HL-60 (cell line): ENCODE measurements around the gene ACOXL.

Experiments used
- DNase-seq, 2 experiments: peaks; one replicate each; pipeline ENCODE4 v3.0.0-alpha.2; 2010 to 2020; ENCODE audit warnings: low read depth in 1 of 2, low spot score in 1 of 2
- H3K27ac ChIP-seq: fragments of 250-450 bp; sonication (Bioruptor Pico); replicated peaks from 2 replicates; pipeline ENCODE4 v1.5.1; 2020; ENCODE audit warnings: mild to moderate bottlenecking, moderate library complexity
- H3K27me3 ChIP-seq: fragments of 250-450 bp; sonication (Bioruptor Pico); 2 replicates; pipeline ENCODE4 v1.5.1; 2021; ENCODE audit warnings: mild to moderate bottlenecking, moderate library complexity; ENCODE audit not compliant: insufficient read depth, poor library complexity, severe bottlenecking
- H3K4me3 ChIP-seq: replicated peaks from 2 replicates; pipeline ENCODE4 v1.5.1; 2011; ENCODE audit warnings: mild to moderate bottlenecking, control low read depth, low read length; ENCODE audit not compliant: insufficient read depth
- GABPA ChIP-seq: IDR thresholded peaks from 2 replicates; pipeline ENCODE4 v1.6.1; 2012; ENCODE audit warnings: low read depth
- POLR2AphosphoS5 ChIP-seq: IDR thresholded peaks from 2 replicates; pipeline ENCODE4 v1.6.1; 2012; ENCODE audit warnings: low read depth
- REST ChIP-seq: IDR thresholded peaks from 2 replicates; pipeline ENCODE4 v1.6.1; 2012; ENCODE audit warnings: low read depth; ENCODE audit not compliant: insufficient replicate concordance
- SPI1 ChIP-seq: IDR thresholded peaks from 2 replicates; pipeline ENCODE4 v1.6.1; 2012; ENCODE audit warnings: low read depth, mild to moderate bottlenecking, borderline replicate concordance
- TF ChIP-seq, protein P1 (sequence below): IDR thresholded peaks from one replicate; pipeline ENCODE4 v1.5.1; 2011; ENCODE audit warnings: low read length, control low read depth, inconsistent platforms; ENCODE audit not compliant: insufficient read depth

ACOXL gene

DNA sequence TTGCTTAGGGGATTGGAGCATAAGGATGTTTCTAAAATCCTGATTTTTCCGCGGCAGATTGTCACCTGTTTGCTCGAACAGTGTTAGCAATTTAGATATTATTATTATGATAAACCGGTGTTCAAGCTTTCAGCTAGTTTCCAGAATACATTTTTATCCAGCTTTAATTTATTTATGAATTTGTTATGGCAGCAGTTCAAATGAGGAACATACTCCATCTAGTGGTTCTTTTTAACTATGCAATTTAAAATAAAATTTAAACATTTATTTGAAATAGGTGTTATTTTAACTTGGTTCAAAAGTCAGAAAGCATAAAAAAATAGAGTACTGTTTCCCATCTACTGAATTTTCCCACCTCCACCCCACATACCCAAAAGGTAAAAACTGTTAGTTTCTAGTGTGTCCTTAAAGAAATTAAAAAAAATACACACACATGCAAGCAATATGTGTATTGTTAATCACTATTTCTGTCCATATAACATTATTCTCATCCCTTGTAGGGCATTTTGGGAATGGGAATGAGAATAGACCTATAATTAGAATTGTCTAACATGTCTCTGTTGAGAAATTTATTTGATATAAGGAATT lies 23.2 kb downstream of the ACOXL start:
- Histone ChIP-seq H3K27ac (no peak overlapping the region), H3K4me3 (no peak overlapping the region), H3K27me3 (no peaks in the 10 kb centered on the region)
- no peak for DNase-seq
- TF ChIP-seq, protein P1, sequence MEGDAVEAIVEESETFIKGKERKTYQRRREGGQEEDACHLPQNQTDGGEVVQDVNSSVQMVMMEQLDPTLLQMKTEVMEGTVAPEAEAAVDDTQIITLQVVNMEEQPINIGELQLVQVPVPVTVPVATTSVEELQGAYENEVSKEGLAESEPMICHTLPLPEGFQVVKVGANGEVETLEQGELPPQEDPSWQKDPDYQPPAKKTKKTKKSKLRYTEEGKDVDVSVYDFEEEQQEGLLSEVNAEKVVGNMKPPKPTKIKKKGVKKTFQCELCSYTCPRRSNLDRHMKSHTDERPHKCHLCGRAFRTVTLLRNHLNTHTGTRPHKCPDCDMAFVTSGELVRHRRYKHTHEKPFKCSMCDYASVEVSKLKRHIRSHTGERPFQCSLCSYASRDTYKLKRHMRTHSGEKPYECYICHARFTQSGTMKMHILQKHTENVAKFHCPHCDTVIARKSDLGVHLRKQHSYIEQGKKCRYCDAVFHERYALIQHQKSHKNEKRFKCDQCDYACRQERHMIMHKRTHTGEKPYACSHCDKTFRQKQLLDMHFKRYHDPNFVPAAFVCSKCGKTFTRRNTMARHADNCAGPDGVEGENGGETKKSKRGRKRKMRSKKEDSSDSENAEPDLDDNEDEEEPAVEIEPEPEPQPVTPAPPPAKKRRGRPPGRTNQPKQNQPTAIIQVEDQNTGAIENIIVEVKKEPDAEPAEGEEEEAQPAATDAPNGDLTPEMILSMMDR = peak; percentile 9
- TF ChIP-seq POLR2AphosphoS5 (no peak), SPI1 (no peak), REST (no peak), GABPA (no peak)

GRCh38 chr2:110759411-110759810 lies 27.0 kb downstream of the ACOXL start:
- H3K27me3 ChIP-seq = no peaks in the 10 kb centered on the region
- H3K4me3 ChIP-seq = no peak overlapping the region
- H3K27ac ChIP-seq = no peak overlapping the region
- TF ChIP-seq REST (no peak), SPI1 (no peak), POLR2AphosphoS5 (no peak), GABPA (no peak)
- TF ChIP-seq, protein P1 = no peak
- no peak for DNase-seq

GRCh38 chr2:110764931-110765330 lies 32.6 kb downstream of the ACOXL start:
- no peak for DNase-seq
- H3K27ac ChIP-seq = no peak overlapping the region
- H3K27me3 ChIP-seq = no peaks in the 10 kb centered on the region
- no peak for TF ChIP-seq REST
- no peak for TF ChIP-seq GABPA
- no peak for TF ChIP-seq POLR2AphosphoS5
- no peak for TF ChIP-seq SPI1
- TF ChIP-seq, protein P1 = no peak
- no peak overlapping the region for H3K4me3 ChIP-seq
